GM19463 (cell line): ENCODE measurements around the gene SPA17.

Experiments used
- ATAC-seq: cut with Tn5 transposase; IDR thresholded peaks from one replicate; pipeline ENCODE4 v1.9.1; 2021; ENCODE audit warnings: mild to moderate bottlenecking, moderate library complexity; ENCODE audit not compliant: unreplicated experiment

Gene SPA17

DNA sequence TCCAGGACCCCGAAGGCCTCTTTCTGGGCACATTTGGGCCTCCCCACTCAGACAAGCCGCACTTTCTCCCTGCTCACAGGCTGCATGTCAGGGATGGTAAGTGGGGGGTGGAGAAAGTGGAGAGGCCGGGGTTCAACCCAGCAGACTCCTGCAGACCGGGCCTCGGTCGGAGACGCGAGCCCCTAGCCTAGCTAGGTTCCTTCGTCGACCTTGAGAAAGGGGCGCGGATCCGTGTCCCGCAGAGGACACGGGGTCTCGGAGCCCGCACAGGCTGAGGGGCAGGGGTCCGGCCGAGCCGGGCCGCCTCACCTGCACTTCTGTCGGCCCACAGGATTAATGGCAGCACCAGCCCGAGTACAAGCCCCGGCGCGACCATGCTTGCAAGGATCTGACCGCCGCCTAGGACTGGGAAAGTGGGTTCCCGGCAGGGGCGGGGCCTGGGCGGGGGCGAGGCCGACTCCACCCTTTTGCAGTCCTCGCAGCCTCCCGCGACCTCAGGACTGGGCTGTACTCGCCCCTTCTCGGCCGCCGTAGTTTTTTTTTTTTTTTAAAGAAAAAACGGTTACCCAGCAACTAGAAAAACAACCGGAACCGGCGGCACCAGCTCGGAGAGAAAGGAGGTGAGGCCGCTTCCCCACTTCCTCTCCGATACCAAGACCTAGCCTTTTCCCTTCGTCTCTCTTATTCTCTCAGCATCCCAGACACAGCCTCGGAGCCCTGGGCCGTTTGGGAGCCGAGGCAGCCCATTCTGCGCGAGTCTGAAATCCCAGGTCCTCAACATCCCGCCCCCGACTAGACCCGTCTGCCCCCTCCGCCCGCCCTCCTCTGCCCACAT is at the start of gene SPA17, which contains the start of gene SIAE:
SPA17 (plus strand) TSS at position 572 of the 835 bp plus-strand sequence. CDS start 1,361 bp downstream, outside the sequence.
SIAE (minus strand) TSS at position 407 of the 835 bp plus-strand sequence; CDS start at position 376, 31 bp downstream.
- peak; percentile 89 for ATAC-seq

DNA sequence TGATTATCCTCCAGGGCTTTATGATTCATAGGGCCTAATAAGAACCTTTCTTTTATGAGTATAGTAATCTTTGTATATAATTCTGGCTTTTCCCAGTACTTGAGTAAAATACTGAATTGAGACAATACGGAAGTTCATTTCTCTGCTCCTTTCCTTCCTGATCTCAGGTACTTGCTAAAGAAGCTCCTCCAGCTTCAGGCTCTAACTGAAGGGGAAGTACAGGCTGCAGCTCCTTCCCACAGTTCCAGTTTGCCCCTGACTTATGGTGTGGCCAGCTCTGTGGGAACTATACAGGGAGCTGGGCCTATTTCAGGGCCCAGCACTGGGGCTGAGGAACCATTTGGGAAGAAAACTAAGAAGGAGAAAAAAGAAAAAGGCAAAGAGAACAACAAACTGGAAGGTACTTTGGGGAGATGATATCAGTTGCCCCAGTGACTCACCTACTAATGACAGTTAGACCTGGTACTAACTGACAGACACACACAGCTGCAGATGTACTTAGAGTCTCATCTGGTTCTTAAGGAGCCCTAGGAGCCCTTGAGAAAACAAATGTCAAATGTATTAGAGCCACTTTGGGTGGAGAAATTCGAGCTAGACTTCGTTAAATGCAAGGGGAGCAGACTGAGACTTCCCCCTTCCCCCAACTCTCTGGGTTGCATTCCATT is 48.1 kb upstream of the SPA17 start:
- no peak for ATAC-seq

DNA sequence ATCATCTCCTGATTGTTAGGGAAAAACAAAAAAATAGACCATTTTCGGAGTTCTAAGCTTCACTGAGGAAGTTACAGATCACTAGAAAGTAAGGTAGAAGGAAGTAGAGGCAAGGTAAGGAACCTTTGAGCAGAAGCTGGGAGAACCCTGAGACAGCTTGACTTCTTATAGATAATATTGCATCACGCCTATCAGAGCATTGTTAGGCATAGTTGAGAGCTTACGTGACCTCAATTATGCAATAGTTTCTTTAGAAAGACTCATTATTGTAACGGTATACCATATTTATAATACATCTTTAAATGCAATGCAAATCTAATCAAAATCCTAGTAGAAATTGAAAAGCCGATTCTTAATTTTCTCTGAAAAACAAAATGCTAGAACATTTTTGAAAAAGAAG is 46.2 kb upstream of the SPA17 start:
- no peak for ATAC-seq

DNA sequence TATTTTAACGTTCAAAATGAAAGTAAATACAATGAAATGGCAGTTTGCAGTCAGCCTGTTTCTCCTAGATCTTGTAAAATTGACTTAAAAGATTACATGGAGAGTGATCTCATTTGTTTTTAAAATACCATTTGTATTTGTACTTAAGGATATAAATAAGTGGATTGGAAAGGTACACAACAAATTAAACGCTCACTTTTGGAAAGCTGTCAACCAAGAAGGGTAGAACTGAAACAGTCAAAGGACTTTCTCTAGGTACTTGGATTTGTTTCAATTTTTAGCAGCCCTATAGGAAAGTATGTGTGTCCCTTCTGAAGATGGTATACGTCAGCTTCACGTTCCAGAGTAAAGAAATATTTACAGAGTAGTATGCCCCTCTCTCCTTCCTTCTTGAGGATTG is 43.7 kb upstream of the SPA17 start:
- no peak for ATAC-seq

DNA sequence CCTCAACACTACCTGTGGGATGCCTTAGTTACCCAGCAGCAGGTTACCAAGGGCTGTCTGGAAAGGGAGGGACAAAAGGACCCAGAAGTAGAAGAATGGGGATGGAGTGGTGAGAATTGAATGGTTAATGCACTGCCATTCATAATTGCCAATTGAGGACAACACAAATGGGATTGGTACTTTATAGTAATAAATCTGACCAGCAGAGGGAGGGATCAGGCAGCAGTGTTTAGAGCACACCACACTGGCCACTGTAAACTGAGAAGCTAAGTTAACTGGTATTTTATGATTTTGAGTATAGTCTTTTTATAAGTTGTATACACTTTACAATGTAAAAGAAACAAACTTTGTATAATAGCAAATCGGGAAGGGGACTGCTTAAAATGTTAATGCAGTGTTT is 40.3 kb upstream of the SPA17 start:
- ATAC-seq: no peak

DNA sequence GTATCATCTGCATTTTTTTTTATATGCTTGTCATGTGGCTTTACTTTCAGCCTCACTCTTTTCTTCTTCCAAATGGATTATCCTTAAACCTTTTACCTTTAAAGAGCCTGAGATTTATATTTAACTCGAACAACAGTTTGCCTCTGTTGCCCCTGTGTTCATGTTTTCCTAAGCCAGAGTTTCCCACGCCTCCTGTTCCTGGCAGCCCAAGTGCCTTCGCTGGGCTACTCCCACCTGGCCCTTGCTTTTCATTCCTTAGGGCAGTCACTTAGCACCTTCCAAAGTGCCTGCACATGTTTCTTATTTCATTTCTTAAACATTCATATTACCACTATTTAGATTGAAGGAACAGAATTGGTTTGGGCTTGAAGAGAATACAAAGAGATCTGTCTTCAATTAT is 37.8 kb upstream of the SPA17 start:
- ATAC-seq: no peak

DNA sequence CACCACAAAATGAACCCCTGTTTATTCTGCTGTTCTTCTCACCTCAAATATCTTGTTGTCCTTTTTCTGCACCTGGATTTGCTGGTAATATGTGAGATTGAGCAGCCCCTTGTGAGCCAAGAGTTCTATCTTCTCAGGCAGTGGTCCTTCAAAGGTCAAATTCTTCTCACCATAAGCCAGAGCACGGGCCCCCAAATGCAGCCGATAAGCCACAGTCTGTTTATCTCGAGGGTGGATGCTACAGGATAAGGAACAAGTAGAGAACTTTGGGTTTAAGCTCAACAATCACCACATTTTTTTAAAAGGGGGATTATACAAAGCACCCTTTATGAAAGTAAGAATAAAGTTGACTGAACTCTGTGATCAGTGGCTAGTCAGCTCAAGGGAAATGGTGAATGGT is 35.2 kb upstream of the SPA17 start:
- no peak for ATAC-seq

DNA sequence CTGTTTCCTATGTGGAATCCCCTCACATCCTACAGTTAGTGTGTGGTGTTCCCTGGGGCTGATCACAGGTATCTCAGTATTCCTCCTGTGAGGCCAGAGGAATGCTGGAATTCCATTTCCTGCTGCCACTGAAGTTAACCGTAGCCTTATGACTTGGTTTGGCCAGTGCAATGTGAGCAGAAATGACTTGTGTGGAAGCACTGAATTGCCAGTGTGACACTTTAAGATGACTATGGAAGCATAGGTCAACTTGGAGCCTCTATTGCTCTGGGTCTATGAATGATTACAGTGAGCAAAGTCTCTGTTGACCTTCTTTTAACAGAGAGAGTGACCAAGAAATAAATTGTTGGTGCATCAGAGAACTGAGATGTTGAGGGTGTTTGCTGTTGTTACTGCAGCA is 34.5 kb upstream of the SPA17 start:
- no peak for ATAC-seq

DNA sequence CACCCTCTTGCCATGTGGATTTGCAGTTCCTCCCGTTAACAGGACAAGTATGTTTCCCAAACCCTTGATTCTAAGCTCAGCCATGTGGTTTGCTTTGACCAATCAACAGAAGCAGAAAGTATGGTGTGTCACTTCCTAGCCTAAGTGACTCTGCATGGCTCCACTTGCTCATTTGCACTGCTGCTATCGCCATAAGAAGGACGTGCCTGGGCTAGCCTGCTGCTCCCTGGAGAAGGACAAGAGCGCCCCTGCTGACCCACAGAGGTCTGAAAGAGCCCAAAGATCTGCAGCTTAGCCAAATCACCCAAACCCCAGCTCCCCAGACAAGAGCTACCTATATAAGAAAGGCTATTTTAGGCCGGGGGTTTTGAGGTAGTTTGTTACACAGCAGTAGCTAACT is 33.0 kb upstream of the SPA17 start:
- no peak for ATAC-seq

DNA sequence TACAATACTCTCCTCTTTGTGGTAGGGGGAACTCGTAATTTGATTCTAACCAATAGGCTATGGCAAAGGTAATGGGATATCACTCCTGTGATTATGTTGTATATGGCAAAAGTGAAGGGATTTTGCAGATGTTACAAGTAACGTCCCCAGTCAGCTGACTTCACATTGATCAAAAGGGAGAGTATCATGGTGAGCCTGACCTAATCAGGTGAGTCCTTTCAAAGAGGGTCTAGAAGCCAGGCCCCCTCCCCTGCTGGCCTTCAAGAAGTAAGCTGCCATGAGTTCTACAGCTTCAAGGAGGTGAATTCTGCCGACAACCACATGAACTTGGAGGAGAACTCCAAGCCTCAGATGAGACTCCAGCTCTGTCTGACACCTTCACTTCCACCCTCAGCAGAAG is 31.1 kb upstream of the SPA17 start:
- ATAC-seq: no peak

DNA sequence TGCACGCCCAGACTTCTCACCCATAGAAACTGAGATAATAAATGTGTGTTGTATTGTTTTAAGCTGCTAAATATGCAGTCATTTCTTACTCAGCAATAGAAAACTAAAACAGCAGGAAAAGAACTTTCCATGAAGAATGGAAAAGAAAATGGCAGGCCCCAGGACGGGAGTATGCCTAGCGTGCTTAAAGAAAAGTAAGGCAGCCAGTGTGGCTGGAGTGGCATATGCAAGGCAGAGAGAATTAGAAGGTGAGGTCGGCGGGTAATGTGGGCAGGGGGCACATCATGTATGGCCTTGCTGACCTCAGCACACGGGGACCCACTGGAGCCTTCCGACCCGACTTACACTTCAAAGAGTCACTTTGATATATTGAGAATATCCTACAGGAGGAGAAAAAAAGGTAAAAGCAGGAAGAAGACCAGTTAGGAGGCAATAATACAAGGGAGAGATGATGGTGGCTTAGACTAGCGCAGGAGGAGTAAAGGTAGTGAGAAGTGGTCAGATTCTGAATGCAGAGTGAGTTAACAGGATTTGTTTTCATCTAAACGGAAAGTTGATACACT is 30.6 kb upstream of the SPA17 start:
- no peak for ATAC-seq

DNA sequence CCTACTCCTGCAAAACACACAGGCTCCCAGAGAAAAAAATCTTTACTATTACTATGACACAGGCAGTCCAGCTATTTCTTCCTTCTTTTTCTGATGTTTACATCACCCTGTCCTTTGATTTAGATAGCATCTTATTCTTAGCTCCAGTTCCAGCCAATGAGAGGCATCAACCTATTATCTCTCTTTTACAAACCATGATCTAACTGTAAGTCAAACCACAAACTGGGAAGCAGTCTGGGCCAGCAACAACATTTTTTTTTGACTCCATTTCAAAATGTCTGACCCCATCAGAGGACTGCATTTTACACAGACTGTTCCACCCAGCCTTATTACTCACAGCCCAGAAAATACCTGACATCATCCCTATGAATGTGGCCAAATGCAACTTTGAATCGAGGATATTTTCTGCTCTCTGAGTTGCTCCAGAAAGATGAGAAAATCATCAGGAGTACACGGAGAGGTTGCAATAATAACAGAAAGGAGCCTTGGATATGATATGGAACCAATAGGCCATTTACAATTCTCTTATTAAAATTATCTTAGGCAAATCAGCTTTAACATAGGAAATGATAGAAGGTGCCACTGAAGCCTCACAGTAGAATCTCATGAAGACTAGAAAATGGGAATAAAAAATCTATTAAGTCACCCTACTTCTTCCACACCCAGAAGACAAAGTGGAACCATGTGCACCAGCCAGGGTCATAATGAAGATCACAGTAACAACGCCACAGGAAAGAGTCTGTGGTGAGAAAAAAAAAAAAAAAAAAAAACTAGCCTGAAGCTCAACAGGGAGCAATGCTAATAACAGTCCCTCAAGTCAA is 29.9 kb upstream of the SPA17 start:
- no peak for ATAC-seq

DNA sequence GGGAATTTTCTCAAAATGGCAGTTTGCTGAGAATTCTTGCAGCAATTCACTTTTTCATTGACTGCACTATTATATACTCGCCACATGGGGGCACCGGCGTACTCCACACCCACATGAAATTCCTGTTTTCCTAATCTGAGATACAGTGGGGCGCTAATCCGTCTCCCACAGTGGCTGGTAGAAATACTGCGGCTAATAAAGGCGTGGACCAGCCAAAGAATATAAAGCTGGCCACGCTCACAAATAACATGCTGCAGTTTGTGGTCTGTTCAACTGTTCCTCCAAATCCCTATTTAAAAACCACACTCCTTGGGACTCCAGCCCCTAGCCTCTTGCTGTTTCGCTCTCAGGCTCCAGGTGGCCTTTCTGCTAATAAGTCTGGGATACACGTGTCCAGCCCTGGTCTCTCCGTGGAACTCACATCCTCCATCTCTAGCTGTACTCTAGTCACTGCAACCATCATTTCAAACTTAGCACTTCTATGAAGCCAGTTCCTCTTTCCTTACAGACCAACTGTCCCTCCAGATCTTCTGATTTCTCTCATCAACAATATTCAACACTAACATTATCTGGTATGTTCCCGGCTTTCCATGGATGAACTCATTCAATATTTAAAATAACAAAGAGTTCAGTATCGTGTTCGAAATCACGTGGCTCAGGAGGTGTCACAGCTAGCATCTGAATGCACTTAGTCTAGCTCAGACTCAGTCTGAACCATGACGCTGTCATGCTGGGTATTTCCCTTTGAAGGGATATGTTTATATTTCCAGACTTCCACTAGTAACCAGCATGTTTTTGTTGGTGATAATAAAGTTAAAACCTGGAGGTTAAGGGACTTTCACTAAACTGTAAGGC is 29.1 kb upstream of the SPA17 start:
- ATAC-seq: peak; percentile 57

DNA sequence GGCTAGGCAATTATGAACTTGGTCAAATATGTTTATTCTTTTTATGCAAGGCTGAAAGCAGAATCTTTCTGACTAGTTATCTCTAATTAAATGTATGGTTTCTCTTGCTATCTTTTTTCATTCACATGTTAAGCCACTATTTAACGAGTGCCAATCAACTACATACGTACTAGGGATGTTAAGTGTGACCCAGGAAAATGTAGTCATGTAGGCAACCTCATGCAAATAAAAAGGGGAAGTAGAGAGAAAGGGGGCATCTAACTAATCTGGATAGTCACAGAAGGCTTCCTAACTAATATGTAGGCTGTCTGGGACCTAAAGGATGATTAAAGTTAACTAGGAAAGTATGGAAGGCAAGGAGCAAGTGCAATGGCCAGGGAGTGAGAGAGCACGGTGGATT is 27.6 kb upstream of the SPA17 start:
- ATAC-seq: peak; percentile 54

DNA sequence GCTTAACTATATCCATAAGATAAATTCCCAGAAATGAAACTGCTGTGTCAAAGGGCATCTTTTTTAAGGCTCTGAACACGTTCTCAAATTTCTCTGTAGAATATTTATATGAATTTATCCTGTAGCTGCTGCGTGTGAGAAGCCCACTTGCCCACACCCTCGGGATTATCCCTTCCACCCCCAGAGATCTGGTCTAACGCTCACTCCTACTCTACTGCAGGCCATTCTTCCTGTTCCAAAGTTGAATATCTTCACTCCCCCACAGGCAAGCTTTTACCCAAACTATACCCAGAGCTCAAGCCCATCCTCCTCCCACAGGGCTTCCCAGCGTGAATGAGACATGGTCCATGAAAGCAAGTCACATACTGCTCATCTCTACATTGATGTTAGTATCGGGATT is 25.1 kb upstream of the SPA17 start:
- ATAC-seq: no peak

DNA sequence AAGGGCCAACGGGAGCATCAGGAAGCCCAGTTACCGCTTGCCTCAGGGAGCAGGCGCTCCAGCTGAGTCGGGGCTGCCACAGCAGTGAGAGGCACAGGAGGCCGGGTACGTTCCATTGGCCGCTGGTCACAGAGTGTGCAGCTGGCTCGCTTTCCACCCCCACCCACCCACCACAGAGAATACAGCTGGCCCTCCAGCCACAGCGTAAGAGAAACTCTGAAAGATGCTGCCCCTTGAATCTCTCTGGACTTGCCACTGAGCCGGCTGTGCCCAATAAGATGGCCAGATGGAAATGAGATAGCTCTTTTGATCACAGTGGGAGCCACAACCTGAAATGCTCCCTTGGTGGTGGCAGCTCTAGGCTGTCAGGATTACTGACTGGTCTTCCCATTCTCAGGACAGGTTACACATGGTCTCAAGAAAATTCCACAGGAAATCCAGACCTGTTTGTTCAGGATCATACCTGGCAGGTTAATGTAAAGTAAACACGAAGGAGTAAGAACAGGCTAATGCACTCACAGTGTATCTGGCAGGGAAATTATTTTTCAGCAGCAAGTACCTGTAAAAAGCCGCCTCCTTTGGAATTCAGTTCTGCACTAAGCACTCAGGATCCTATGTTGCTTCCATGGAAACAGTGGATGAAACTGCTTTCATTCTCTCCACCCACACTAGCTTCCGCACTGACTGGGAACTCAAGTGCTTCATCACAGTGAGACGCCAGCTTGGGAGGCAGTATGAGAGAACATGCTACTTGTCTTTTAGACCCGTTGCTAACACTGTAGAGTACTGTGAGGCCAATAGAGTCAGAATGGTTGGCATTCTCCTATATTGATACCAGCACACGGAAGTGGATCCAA is 16.7 kb upstream of the SPA17 start:
- ATAC-seq: no peak

DNA sequence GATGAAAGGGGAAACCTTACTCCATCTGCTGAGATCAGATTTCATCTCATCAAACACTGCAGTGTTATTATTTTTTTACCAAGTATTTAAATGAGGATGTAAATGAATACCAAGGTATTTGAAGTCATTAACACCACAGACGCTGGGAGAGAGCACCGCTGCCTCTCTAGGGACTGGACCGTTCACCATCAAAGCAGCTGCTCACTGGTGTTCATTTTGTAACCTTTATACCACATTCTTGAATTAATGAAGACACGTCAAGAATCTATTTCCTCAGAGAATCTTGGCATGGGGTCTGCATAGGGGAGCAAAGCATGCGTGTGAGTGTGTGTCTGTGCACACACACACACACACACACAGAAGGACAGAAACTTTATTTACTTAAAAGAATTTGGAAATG is 15.8 kb upstream of the SPA17 start:
- ATAC-seq: no peak

DNA sequence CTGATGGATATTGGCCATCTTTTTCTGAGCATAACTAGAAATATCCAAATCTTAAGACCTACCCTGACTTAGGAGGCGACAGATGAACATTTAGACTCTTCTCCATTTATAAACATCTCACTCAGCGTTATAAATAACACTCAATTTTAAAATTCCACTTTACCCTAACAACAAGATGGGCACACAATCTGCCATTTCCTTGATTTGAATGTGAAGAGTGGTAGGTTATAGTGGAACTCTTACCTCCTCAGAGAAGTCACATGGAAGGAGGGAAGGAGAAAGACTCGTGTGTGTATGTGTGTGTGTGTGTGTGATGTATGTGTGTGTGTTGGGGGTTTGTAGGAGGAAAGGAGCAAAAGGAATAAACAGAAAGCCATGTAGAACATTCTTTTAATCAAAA is 15.2 kb upstream of the SPA17 start:
- no peak for ATAC-seq

DNA sequence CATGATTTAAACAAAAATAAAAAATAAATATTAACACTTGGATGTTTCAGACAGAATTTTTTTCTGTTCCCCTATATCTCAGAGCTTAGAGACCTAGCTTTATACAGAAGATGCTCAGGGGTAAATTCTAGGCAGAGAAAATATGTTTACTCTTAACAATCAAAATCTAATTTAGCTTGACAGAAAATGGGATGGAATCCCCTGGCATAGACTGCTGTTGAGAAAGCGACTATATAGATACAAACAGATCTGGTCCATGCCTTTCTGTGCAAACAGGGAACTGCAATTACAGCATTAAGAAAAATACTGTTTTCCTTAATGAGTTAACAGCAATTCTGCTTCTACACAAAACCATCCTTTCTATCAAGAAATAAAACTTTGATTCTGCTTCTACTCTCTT is 14.7 kb upstream of the SPA17 start:
- ATAC-seq: no peak
